HepG2 (cell line): ENCODE data around the gene PARVA. TPM values are rescaled to one million over a fixed set of nuclear protein-coding genes. Genes with fewer than 3 reads are reported as not detected.

Source experiments
- ATAC-seq: fragments of 200-7000 bp; cut with Tn5 transposase; 3 replicates; pipeline ENCODE4 v1.9.1; 2020; ENCODE audit warnings: mild to moderate bottlenecking, moderate library complexity
- BruUV-seq: library from RNA; stranded (reverse); fragments of 400-500 nt; replicated peaks from 2 replicates; lab custom pipeline; 2021; lab: Mats Ljungman, UMichigan
- CTCF ChIA-PET: fragments of 300-600 bp; formaldehyde crosslinking; extraction: SDS; loops from one replicate; lab custom pipeline; 2021; ENCODE audit warnings: low total read pairs, inconsistent platforms, low intra/inter-chr PET ratio; lab: Yijun Ruan, JAX
- POLR2A ChIA-PET: fragments of 350-600 bp; sonication (Branson Sonifier 250); formaldehyde crosslinking; loops from one replicate; lab custom pipeline; 2020; ENCODE audit warnings: antibody characterized with exemption, inconsistent platforms; lab: Yijun Ruan, JAX
- DNase-seq: peaks from one replicate; pipeline ENCODE4 v3.0.0-alpha.2; 2015; ENCODE audit warnings: low spot score
- FAIRE-seq: peaks from 3 replicates; lab custom pipeline; 2011; peaks lifted over from hg19 to GRCh38; lab: Jason Lieb, UNC
- H2AFZ ChIP-seq: one replicate; pipeline ENCODE4 v1.6.1; 2011; ENCODE audit warnings: low read length, inconsistent platforms
- H3K27ac ChIP-seq: fragments of 300-600 bp; 3 replicates; pipeline ENCODE4 v1.8.0; 2011; ENCODE audit warnings: mixed run types, mild to moderate bottlenecking, mixed read lengths, low read length, inconsistent platforms; ENCODE audit not compliant: insufficient read depth; ENCODE audit errors: extremely low read length
- H3K27me3 ChIP-seq, 2 experiments: fragments of 200-600 bp in 1 of 2; 2 replicates in 1 of 2; 3 replicates in 1 of 2; pipeline versions ENCODE4 v1.6.0 to v1.8.0; 2011; ENCODE audit warnings: low read length in 2 of 2, mild to moderate bottlenecking in 2 of 2, moderate library complexity in 2 of 2, inconsistent platforms in 1 of 2; ENCODE audit not compliant: insufficient read depth in 2 of 2, control insufficient read depth in 1 of 2
- H3K36me3 ChIP-seq, 2 experiments: fragments of 200-600 bp in 1 of 2; replicated peaks in 1 of 2; 2 replicates in 1 of 2; 3 replicates in 1 of 2; pipeline versions ENCODE4 v1.5.1 to v1.8.0; 2011; ENCODE audit warnings: low read length in 2 of 2, inconsistent platforms in 1 of 2; ENCODE audit not compliant: insufficient read depth in 2 of 2, control insufficient read depth in 1 of 2
- H3K4me1 ChIP-seq: 2 replicates; pipeline ENCODE4 v1.5.1; 2012; ENCODE audit warnings: low read length, inconsistent platforms; ENCODE audit not compliant: insufficient read depth
- H3K4me2 ChIP-seq: 2 replicates; pipeline ENCODE4 v1.6.0; 2011; ENCODE audit warnings: low read depth, low read length, inconsistent platforms
- H3K4me3 ChIP-seq, 3 experiments: fragments of 200-600 bp in 1 of 3; sonication (generic), shearing (Covaris generic) in 1 of 3; replicated peaks in 1 of 3; 2 replicates each; pipeline ENCODE4 v1.5.1; 2011 to 2016; ENCODE audit warnings: low read length in 3 of 3, inconsistent platforms in 2 of 3, low read depth in 2 of 3, mild to moderate bottlenecking in 2 of 3, control low read depth in 1 of 3, mixed read lengths in 1 of 3; ENCODE audit not compliant: insufficient read depth in 1 of 3
- H3K79me2 ChIP-seq: one replicate; pipeline ENCODE4 v1.6.1; 2011; ENCODE audit warnings: low read length, inconsistent platforms; ENCODE audit not compliant: insufficient read depth
- H3K9ac ChIP-seq: 2 replicates; pipeline ENCODE4 v1.6.0; 2011; ENCODE audit warnings: mild to moderate bottlenecking, low read depth, low read length, inconsistent platforms; ENCODE audit not compliant: insufficient read depth
- H3K9me3 ChIP-seq: 2 replicates; pipeline ENCODE4 v1.5.1; 2012; ENCODE audit warnings: mild to moderate bottlenecking, low read length
- H4K20me1 ChIP-seq: 2 replicates; pipeline ENCODE4 v1.6.0; 2011; ENCODE audit warnings: inconsistent platforms, mild to moderate bottlenecking, low read length, moderate library complexity; ENCODE audit not compliant: insufficient read depth
- ADNP ChIP-seq: sonication (generic); formaldehyde crosslinking; IDR thresholded peaks from 2 replicates; pipeline ENCODE4 v1.4.0; 2020; ENCODE audit warnings: missing genetic modification reagents
- CERS6 ChIP-seq: sonication (generic); formaldehyde crosslinking; IDR thresholded peaks from 2 replicates; pipeline ENCODE4 v1.5.0; 2020; ENCODE audit warnings: missing genetic modification reagents
- HNRNPL ChIP-seq: fragments of 200-400 bp; formaldehyde crosslinking; IDR thresholded peaks from 2 replicates; pipeline ENCODE4 v1.6.1; 2017; ENCODE audit warnings: mild to moderate bottlenecking, low read depth, low read length
- MXD4 ChIP-seq: IDR thresholded peaks from 2 replicates; pipeline ENCODE4 v1.6.1; 2016; ENCODE audit warnings: mild to moderate bottlenecking, missing biosample characterization, missing genetic modification reagents
- RARA ChIP-seq: IDR thresholded peaks from 2 replicates; pipeline ENCODE4 v1.6.1; 2016; ENCODE audit warnings: missing genetic modification reagents, missing compliant biosample characterization
- XBP1 ChIP-seq: sonication (generic); formaldehyde crosslinking; IDR thresholded peaks from 2 replicates; pipeline ENCODE4 v1.5.0; 2020; ENCODE audit warnings: missing genetic modification reagents
- ZBTB10 ChIP-seq: sonication (generic); formaldehyde crosslinking; IDR thresholded peaks from 2 replicates; pipeline ENCODE4 v1.4.0; 2020; ENCODE audit warnings: missing genetic modification reagents, borderline replicate concordance
- ZKSCAN5 ChIP-seq: sonication (generic); formaldehyde crosslinking; IDR thresholded peaks from 2 replicates; pipeline ENCODE4 v1.5.1; 2020; ENCODE audit warnings: mild to moderate bottlenecking, missing genetic modification reagents
- ZNF138 ChIP-seq: sonication (generic); formaldehyde crosslinking; IDR thresholded peaks from 2 replicates; pipeline ENCODE4 v1.5.0; 2020; ENCODE audit warnings: mild to moderate bottlenecking, low read depth, missing genetic modification reagents
- WGBS: methylation state at CpG from one replicate; pipeline ENCODE4 v1.1.6; 2017; ENCODE audit warnings: low lambda C conversion rate; 5-methylcytosine and 5-hydroxymethylcytosine counted together
- in situ Hi-C: cut with HindIII; loops from 2 replicates; pipeline ENCODE4 v1.10.0; 2017; ENCODE audit warnings: low pct_unique_long_range_greater_than_20kb; ENCODE audit not compliant: extremely low pct_ligation_motif_present
- intact Hi-C: fragments of 100-400 bp; cut with micrococcal nuclease; formaldehyde crosslinking; loops from one replicate; pipeline ENCODE4 v1.10.0; 2022; ENCODE audit not compliant: unreplicated experiment
- polyA plus RNA-seq, 8 experiments: library from polyadenylated mRNA; depleted of rRNA in 3 of 8; stranded (reverse) in 7 of 8; unstranded in 1 of 8; fragments of >200 nt; fragmentation: Illumina TruSeq in 4 of 8; extraction: Trizol in 4 of 8; gene quantifications; 2 replicates each; pipeline versions ENCODE4 v1.2.1 to v1.2.3, GENCODE V29; 2011 to 2016; ENCODE audit warnings: low read depth in 4 of 8, missing spikeins in 1 of 8, mixed read lengths in 1 of 8; ENCODE audit not compliant: insufficient read depth in 1 of 8
- total RNA-seq, 5 experiments: library from RNA; depleted of rRNA; stranded (reverse); fragments of >200 nt; fragmentation: Illumina TruSeq; extraction: Trizol; gene quantifications; 2 replicates each; pipeline ENCODE4 v1.2.3, GENCODE V29; 2016; ENCODE audit warnings: low read depth in 1 of 5

Gene PARVA
- total and polyA plus RNA-seq, 2 of the 13 experiments (the other 11 are each of a cell fraction or from before 2014, with no cell fraction given) = 5.9 to 9.1 TPM

- H3K79me2 ChIP-seq = no peaks in the 10 kb centered on the region
- TF ChIP-seq MXD4 (CRISPR knock-in tag) = no peak
- TF ChIP-seq ADNP (CRISPR knock-in tag) = no peak
- no peak for TF ChIP-seq HNRNPL
- intact Hi-C loops = no loop called here
- ChIA-PET CTCF (no interaction called here), POLR2A (no interaction called here)
- H3K27me3 ChIP-seq = no peaks in the 10 kb centered on the region
- in situ Hi-C loops = no loop called here
- FAIRE-seq (no peak), DNase-seq (no peak), ATAC-seq (no peak)
- H3K4me2 ChIP-seq = no peak overlapping the region
- no peak overlapping the region for H2AFZ ChIP-seq
- H3K9ac ChIP-seq = no peak overlapping the region
- 95% methylated on average over 6 of the region's 9 CpGs for WGBS
- H4K20me1 ChIP-seq = no peaks in the 10 kb centered on the region
- H3K4me3 ChIP-seq = no peak overlapping the region
- no peaks in the 10 kb centered on the region for H3K9me3 ChIP-seq
- no peaks in the 10 kb centered on the region for H3K36me3 ChIP-seq
- no TSS peak for BruUV-seq
- no peak overlapping the region for H3K27ac ChIP-seq
- peaks cover 8% of the 10 kb centered on the region; the same call in 1 of the 2 replicates for H3K4me1 ChIP-seq
These were observed 18.0 kb downstream of the PARVA start for GRCh38 chr11:12395333-12395732.

- in situ Hi-C loops = no loop called here
- intact Hi-C loops = no loop called here
- ATAC-seq (no peak), DNase-seq (no peak), FAIRE-seq (no peak)
- TF ChIP-seq ZKSCAN5 (CRISPR knock-in tag) = no peak
- TF ChIP-seq XBP1 = no peak
- no peak for TF ChIP-seq CERS6 (CRISPR knock-in tag)
- TF ChIP-seq ZBTB10 (CRISPR knock-in tag) = no peak
- no peak for TF ChIP-seq RARA (CRISPR knock-in tag)
- no peak for TF ChIP-seq ZNF138 (CRISPR knock-in tag)
- 92% methylated on average over 4 of the region's 5 CpGs for WGBS
- Histone ChIP-seq H3K27me3 (no peaks in the 10 kb centered on the region), H3K4me3 (no peak overlapping the region), H2AFZ (no peak overlapping the region), H3K9me3 (no peaks in the 10 kb centered on the region), H3K4me1 (peaks cover 2% of the 10 kb centered on the region; the same call in 1 of the 2 replicates), H3K79me2 (no peaks in the 10 kb centered on the region), H4K20me1 (no peaks in the 10 kb centered on the region), H3K9ac (no peak overlapping the region), H3K4me2 (no peak overlapping the region), H3K27ac (no peak overlapping the region), H3K36me3 (no peaks in the 10 kb centered on the region)
- POLR2A ChIA-PET = no interaction called here
- no TSS peak for BruUV-seq
- CTCF ChIA-PET = no interaction called here
These were observed 20.6 kb downstream of the PARVA start for GRCh38 chr11:12397931-12398334.
